H1 (cell line): ENCODE measurements around the gene TGFBRAP1. TPM values are rescaled to one million over a fixed set of nuclear protein-coding genes. Genes with fewer than 3 reads are reported as not detected.

ENCODE experiments used
- ASH2L ChIP-seq: fragments of 200-600, 300-600 bp; sonication (generic); IDR thresholded peaks from one replicate; pipeline ENCODE4 v1.7.1; 2017; ENCODE audit warnings: low read length
- CTBP2 ChIP-seq: IDR thresholded peaks from 2 replicates; pipeline ENCODE4 v1.7.0; 2011; ENCODE audit warnings: borderline replicate concordance, mild to moderate bottlenecking, moderate library complexity, mixed read lengths, low read length; ENCODE audit not compliant: insufficient read depth, insufficient read length
- HDAC2 ChIP-seq, 2 experiments: fragments of 300-600 bp in 1 of 2; sonication (generic) in 1 of 2; IDR thresholded peaks; 2 replicates each; pipeline ENCODE4 v1.6.1; 2011 to 2012; ENCODE audit warnings: low read depth in 2 of 2, low read length in 2 of 2, mild to moderate bottlenecking in 2 of 2, moderate library complexity in 2 of 2, borderline replicate concordance in 1 of 2, inconsistent platforms in 1 of 2
- JUND ChIP-seq: IDR thresholded peaks from 2 replicates; pipeline ENCODE4 v1.6.1; 2011; ENCODE audit warnings: mild to moderate bottlenecking, improper control_type of control experiment, low read length
- KDM4A ChIP-seq: IDR thresholded peaks from one replicate; pipeline ENCODE4 v1.7.1; 2012; ENCODE audit warnings: low read depth, mild to moderate bottlenecking, moderate library complexity, low read length, inconsistent platforms; ENCODE audit not compliant: severe bottlenecking
- NRF1 ChIP-seq: IDR thresholded peaks from 2 replicates; pipeline ENCODE4 v1.6.1; 2011; ENCODE audit warnings: mild to moderate bottlenecking, low read depth, low read length, improper control_type of control experiment
- PHF8 ChIP-seq: fragments of 200-600 bp; sonication (generic); conservative IDR thresholded peaks from 2 replicates; pipeline ENCODE4 v1.7.1; 2012; ENCODE audit warnings: low read depth, mild to moderate bottlenecking, inconsistent platforms, low read length, moderate library complexity
- RBBP5 ChIP-seq: IDR thresholded peaks from 2 replicates; pipeline ENCODE4 v1.7.1; 2012; ENCODE audit warnings: low read depth, mild to moderate bottlenecking, inconsistent platforms, low read length, moderate library complexity, borderline replicate concordance
- SAP30 ChIP-seq: fragments of 300-600 bp; sonication (generic); IDR thresholded peaks from 2 replicates; pipeline ENCODE4 v1.7.1; 2012; ENCODE audit warnings: low read length, moderate library complexity, mild to moderate bottlenecking, inconsistent platforms; ENCODE audit not compliant: insufficient read depth, insufficient replicate concordance
- polyA plus RNA-seq, 7 experiments: library from polyadenylated mRNA; depleted of rRNA in 3 of 7; stranded (reverse) in 5 of 7; unstranded in 2 of 7; fragments of >200 nt in 5 of 7; fragments of 200-250 nt in 2 of 7; gene quantifications; 1 replicate in 5 of 7; 2 replicates in 1 of 7; 4 replicates in 1 of 7; pipeline versions ENCODE4 v1.2.1 to v1.2.3, GENCODE V29; 2011 to 2013; ENCODE audit warnings: missing spikeins in 2 of 7, mixed read lengths in 2 of 7
- total RNA-seq: library from RNA; stranded (reverse); fragmentation: NEBNext Ultra II Directional; extraction: Animal tissue kit (Norgen Biotek cat#: 25700); gene quantifications from 2 replicates; pipeline ENCODE4 v1.2.1, GENCODE V29; 2021
- TF ChIP-seq, protein P1 (sequence below): IDR thresholded peaks from 2 replicates; pipeline ENCODE4 v1.6.1; 2012; ENCODE audit warnings: inconsistent platforms

The TGFBRAP1 gene
- total and polyA plus RNA-seq, 2 of the 8 experiments (the other 6 are each of a cell fraction or from before 2014, with no cell fraction given): 11.2 to 20.2 TPM

DNA sequence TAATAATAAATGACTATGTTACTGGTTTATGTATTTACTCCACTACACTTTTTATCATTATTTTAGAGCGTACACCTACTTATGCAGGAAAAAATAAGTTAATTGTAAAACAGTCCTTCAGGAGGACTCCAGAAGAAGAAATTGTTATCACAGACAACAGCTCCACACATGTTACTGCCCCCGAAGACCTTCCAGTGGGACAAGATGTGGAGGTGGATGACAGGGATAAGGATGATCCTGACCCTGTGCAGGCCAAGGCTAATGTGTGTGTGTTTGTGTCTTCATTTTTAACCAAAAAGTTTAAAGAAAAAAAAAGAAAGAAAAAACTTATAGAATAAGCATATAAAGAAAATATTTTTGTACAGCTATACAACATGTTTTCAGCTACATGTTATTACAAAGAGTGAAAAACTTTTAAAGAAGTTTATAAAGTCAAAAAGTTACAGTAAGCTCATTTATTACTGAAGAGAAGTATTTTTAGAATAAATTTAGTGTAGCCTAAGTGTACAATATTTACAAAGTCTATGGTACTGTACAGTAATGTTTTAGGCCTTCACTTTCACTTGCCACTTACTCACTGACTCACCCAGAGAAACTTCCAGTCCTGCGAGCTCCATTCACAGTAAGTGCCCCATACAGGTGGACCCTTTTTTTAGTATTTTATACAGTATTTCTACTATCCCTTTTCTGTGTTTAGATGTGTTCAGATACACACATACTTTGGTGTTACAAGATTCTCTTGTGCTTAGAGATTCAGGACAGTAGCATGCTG is 7.5 kb downstream of the TGFBRAP1 start (continued):
- TF ChIP-seq NRF1 (no peak), KDM4A (no peak), RBBP5 (no peak), HDAC2 (IDR thresholded peaks at IDR 0.05; ENCODE audit: borderline replicate concordance in 1 of 2, low read depth in 2 of 2, low read length in 2 of 2) (no peak), JUND (no peak), ASH2L (no peak), CTBP2 (no peak), SAP30 (no peak), PHF8 (no peak)
- TF ChIP-seq, protein P1, sequence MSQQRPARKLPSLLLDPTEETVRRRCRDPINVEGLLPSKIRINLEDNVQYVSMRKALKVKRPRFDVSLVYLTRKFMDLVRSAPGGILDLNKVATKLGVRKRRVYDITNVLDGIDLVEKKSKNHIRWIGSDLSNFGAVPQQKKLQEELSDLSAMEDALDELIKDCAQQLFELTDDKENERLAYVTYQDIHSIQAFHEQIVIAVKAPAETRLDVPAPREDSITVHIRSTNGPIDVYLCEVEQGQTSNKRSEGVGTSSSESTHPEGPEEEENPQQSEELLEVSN: no peak
